ENCODE measurements around the gene SMYD3. TPM values are rescaled to one million over a fixed set of nuclear protein-coding genes. Genes with fewer than 3 reads are reported as not detected.
A peak's percentile ranks its signal among the peaks of the same experiment; 100 is the strongest.

Gene SMYD3
- total and polyA plus RNA-seq, 9 of the 15 experiments (the other 6 are each of a cell fraction or from before 2014, with no cell fraction given), result 128 to 440 (median 197) TPM

GRCh38 chr1:246165826-246166709, 341.0 kb downstream of the SMYD3 start (continued):
- no peak for TF ChIP-seq PURB (CRISPR knock-in tag; IDR thresholded peaks at IDR 0.05; ENCODE audit: low read depth)
- TF ChIP-seq SP2 (IDR thresholded peaks at IDR 0.05; ENCODE audit: extremely low read depth, low read depth, low read length, poor library complexity, severe bottlenecking), result no peak
- TF ChIP-seq EP300 (IDR thresholded peaks at IDR 0.05; ENCODE audit: low read length), result peak; percentile 10; the same call in 1 of the 2 replicates
- no peak for TF ChIP-seq PREB (CRISPR knock-in tag; IDR thresholded peaks at IDR 0.05)
- no peak; the same call in 1 of the 2 replicates for TF ChIP-seq NFRKB (IDR thresholded peaks at IDR 0.05; ENCODE audit: low read depth)
- TF ChIP-seq CXXC5 (CRISPR knock-in tag; IDR thresholded peaks at IDR 0.05), result peak; percentile 46
- peak; percentile 83 for TF ChIP-seq DPF2 (IDR thresholded peaks at IDR 0.05)
- no peak for TF ChIP-seq MCM2 (IDR thresholded peaks at IDR 0.05; ENCODE audit: low read depth)
- no peak for TF ChIP-seq KDM5B (IDR thresholded peaks at IDR 0.05; ENCODE audit: insufficient replicate concordance, low read depth, low read length)
- TF ChIP-seq RNF219 (CRISPR knock-in tag; IDR thresholded peaks at IDR 0.05), result no peak
- no peak for TF ChIP-seq NONO (IDR thresholded peaks at IDR 0.05; ENCODE audit: low read depth in 2 of 2, low read length in 1 of 2)
- TF ChIP-seq SUPT5H (IDR thresholded peaks at IDR 0.05), result no peak
- peak; percentile 25; the same call in 1 of the 2 replicates for TF ChIP-seq ZBTB40 (IDR thresholded peaks at IDR 0.05)
- TF ChIP-seq ZBTB40 (CRISPR knock-in tag; IDR thresholded peaks at IDR 0.05), result no peak

All from K562 (cell line).